Middle frontal gyrus (tissue), 1 donor: ENCODE results near the gene CLSTN1.

Source experiments
- DNase-seq: peaks from one replicate; pipeline ENCODE4 v3.0.0-alpha.2; 2015; ENCODE audit warnings: low spot score; ENCODE audit errors: extremely low spot score

Gene CLSTN1

GRCh38 chr1:9731051-9731537 lies 92.7 kb downstream of the CLSTN1 start:
- no peak for DNase-seq

- DNase-seq: no peak
These were observed 93.5 kb downstream of the CLSTN1 start for GRCh38 chr1:9730096-9730901.

GRCh38 chr1:9729523-9729922 lies 94.2 kb downstream of the CLSTN1 start:
- no peak for DNase-seq

- DNase-seq: no peak
These were observed 95.1 kb downstream of the CLSTN1 start for GRCh38 chr1:9728451-9729295.

GRCh38 chr1:9726905-9727595 lies 96.7 kb downstream of the CLSTN1 start:
- no peak for DNase-seq

- DNase-seq: no peak
These were observed 97.4 kb downstream of the CLSTN1 start for GRCh38 chr1:9726406-9726805.

- no peak for DNase-seq
These were observed 98.9 kb downstream of the CLSTN1 start for GRCh38 chr1:9724706-9725476.

GRCh38 chr1:9723926-9724325 lies 99.8 kb downstream of the CLSTN1 start:
- DNase-seq: no peak

GRCh38 chr1:9723068-9723805 lies 100.5 kb downstream of the CLSTN1 start:
- no peak for DNase-seq

GRCh38 chr1:9722378-9722749 lies 101.4 kb downstream of the CLSTN1 start:
- no peak for DNase-seq

- DNase-seq: no peak
These were observed 102.0 kb downstream of the CLSTN1 start for GRCh38 chr1:9721606-9722377.

GRCh38 chr1:9720785-9721605 lies 102.8 kb downstream of the CLSTN1 start:
- DNase-seq: no peak

GRCh38 chr1:9719978-9720722 lies 103.6 kb downstream of the CLSTN1 start:
- no peak for DNase-seq

- DNase-seq: no peak
These were observed 105.6 kb downstream of the CLSTN1 start for GRCh38 chr1:9718006-9718680.

- no peak for DNase-seq
These were observed 106.4 kb downstream of the CLSTN1 start for GRCh38 chr1:9717193-9718005.

GRCh38 chr1:9716404-9717192 lies 107.2 kb downstream of the CLSTN1 start:
- no peak for DNase-seq
